ENCODE data around the gene P2RX1. TPM values are rescaled to one million over a fixed set of nuclear protein-coding genes. Genes with fewer than 3 reads are reported as not detected.

Gene P2RX1
- polyA plus RNA-seq, 4 donors = 2.2 to 53.4 (median 3.2) TPM; not detected in 1

DNA sequence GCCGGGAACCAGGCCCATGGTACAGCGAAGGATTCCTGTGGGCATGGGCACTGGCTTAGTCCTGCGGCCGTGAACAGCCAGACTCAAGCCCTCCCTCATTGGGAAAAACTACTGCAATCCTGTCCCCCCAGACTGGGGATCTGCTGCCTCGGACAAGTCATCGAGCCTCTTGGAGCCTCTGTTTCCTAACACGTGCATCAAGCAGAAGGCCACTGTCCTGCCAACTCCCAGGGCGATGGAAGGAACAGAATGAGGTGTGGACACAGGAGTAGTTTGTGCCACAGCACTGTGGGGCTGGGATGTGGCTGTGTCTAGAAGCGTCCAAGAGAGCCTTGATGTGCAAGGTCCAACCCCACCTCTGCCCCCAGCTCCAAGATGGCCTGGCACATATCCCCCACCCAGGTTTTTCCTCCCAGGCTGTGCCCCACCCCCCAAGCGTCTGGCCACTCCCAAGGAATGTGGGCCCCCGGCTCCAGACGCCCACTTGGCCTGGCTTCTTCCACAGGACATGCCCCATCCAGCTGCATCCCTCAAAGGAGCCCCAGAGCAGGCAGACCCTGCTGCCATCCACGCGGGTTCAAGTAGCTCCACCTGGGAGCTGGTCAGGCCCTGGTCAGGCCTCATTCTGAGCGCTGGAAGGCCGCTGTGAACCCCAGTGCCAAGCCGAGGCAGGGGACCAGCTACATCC is 26.8 kb downstream of the P2RX1 start:
- no peak overlapping the region for H3K4me3 ChIP-seq (ENCODE audit: low read depth in 1 of 3, low read length in 3 of 3)
- peak overlapping the region in 1 of 3 donors; percentile 90 for H3K27ac ChIP-seq (ENCODE audit: low read depth in 1 of 3, low read length in 2 of 3)
- H3K27me3 ChIP-seq (ENCODE audit: control insufficient read depth in 3 of 3, insufficient read depth in 3 of 3, low read length in 3 of 3) = no peaks in the 10 kb centered on the region
- peaks cover 4 to 55% (median 7%) of the 10 kb centered on the region in 3 donors for H3K4me1 ChIP-seq (ENCODE audit: control insufficient read depth in 3 of 3, insufficient read depth in 2 of 3, low read depth in 1 of 3, low read length in 2 of 3)
- H3K36me3 ChIP-seq (ENCODE audit: control insufficient read depth in 3 of 3, insufficient read depth in 2 of 3, low read depth in 1 of 3, low read length in 3 of 3) = peaks cover 0 to 30% (median 2%) of the 10 kb centered on the region in 3 donors
- FAIRE-seq (no peak), DNase-seq (no peak)
- WGBS, 3 donors = 81 to 89% (median 86%) methylated on average over 17 of the region's 17 CpGs
- H3K9me3 ChIP-seq (ENCODE audit: control insufficient read depth in 2 of 2, insufficient read depth in 1 of 2, low read depth in 1 of 2, low read length in 1 of 2) = no peaks in the 10 kb centered on the region

DNA sequence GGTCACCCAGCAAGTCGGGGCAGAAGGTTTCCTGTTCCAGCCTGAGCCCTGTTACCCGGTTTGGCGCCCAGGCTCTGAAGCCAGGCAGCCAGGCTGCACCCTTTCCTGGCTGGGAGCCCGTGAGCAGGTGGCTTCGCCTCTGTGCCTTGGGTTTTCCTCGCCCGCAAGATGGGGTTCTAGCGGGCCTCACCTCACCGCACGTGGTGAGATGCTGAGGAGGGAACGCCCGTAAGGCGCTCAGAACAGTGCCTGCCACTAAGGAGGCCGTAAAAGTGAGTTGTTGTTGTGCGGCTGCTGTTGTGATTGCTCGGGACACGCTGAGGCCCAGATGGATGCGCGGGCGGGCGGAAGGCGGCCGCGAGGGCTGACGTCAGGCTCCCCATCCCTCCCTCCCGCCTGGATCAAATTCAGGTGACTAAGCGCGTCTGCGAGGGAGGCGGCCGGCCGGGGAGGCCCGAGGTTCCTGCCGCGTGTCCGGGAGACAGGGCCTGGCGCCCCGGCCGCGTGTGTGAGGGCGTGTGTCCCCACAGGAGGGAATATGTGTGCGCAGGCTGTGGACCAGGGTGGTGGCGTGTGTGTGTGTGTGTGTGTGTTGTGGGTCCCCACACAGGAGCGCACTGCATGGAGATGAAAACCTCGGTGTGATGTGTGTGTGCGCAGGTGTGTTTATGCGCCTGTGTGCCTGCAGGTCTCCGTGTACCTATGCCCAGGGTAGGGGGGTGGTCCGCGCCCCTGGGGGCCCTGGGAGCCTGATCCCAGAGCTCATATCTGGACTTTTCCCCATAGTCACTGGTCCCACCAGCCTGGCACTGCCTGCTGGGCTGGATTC is 27.7 kb downstream of the P2RX1 start:
- WGBS, 3 donors = 31 to 53% (median 38%) methylated on average over 49 to 50 of the region's 50 CpGs
- Histone ChIP-seq H3K36me3 (ENCODE audit: control insufficient read depth in 3 of 3, insufficient read depth in 2 of 3, low read depth in 1 of 3, low read length in 3 of 3) (peaks cover 0 to 34% (median 2%) of the 10 kb centered on the region in 3 donors), H3K4me3 (ENCODE audit: low read depth in 1 of 3, low read length in 3 of 3) (no peak overlapping the region), H3K4me1 (ENCODE audit: control insufficient read depth in 3 of 3, insufficient read depth in 2 of 3, low read depth in 1 of 3, low read length in 2 of 3) (peaks cover 1 to 46% (median 4%) of the 10 kb centered on the region in 3 donors), H3K9me3 (ENCODE audit: control insufficient read depth in 2 of 2, insufficient read depth in 1 of 2, low read depth in 1 of 2, low read length in 1 of 2) (no peaks in the 10 kb centered on the region), H3K27ac (ENCODE audit: low read depth in 1 of 3, low read length in 2 of 3) (peak overlapping the region; percentile 52 to 90 (median 63)), H3K27me3 (ENCODE audit: control insufficient read depth in 3 of 3, insufficient read depth in 3 of 3, low read length in 3 of 3) (no peaks in the 10 kb centered on the region)
- DNase-seq = peak; percentile 74 to 79
- FAIRE-seq = no peak

DNA sequence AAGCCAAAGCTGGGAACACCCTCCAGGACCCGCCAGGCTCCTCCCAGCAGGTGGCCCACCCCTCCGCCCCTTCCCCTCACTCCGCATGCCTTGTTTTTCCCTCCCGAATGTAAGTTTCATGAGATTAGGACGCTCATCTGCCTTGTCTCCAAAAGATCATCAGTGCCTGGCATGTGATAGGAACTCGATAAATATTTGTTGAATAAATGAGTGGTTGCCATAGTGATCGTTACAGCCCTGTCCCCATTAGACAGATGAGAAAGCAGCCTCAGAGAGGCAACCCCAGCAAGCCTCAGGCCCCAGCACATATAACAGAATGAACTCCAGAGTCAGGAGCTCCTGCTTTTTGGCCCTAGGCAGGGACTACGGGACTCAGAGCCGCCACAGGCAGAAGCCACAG is 28.5 kb downstream of the P2RX1 start:
- Histone ChIP-seq H3K27me3 (ENCODE audit: control insufficient read depth in 3 of 3, insufficient read depth in 3 of 3, low read length in 3 of 3) (no peaks in the 10 kb centered on the region), H3K36me3 (ENCODE audit: control insufficient read depth in 3 of 3, insufficient read depth in 2 of 3, low read depth in 1 of 3, low read length in 3 of 3) (peaks cover 0 to 41% (median 2%) of the 10 kb centered on the region in 3 donors), H3K4me3 (ENCODE audit: low read depth in 1 of 3, low read length in 3 of 3) (no peak overlapping the region), H3K27ac (ENCODE audit: low read depth in 1 of 3, low read length in 2 of 3) (peak overlapping the region; percentile 52 to 90 (median 63)), H3K9me3 (ENCODE audit: control insufficient read depth in 2 of 2, insufficient read depth in 1 of 2, low read depth in 1 of 2, low read length in 1 of 2) (no peaks in the 10 kb centered on the region), H3K4me1 (ENCODE audit: control insufficient read depth in 3 of 3, insufficient read depth in 2 of 3, low read depth in 1 of 3, low read length in 2 of 3) (peaks cover 0 to 43% (median 2%) of the 10 kb centered on the region in 3 donors)
- 37 to 52% (median 46%) methylated on average over 9 of the region's 9 CpGs for WGBS, 3 donors
- FAIRE-seq = no peak
- no peak for DNase-seq

DNA sequence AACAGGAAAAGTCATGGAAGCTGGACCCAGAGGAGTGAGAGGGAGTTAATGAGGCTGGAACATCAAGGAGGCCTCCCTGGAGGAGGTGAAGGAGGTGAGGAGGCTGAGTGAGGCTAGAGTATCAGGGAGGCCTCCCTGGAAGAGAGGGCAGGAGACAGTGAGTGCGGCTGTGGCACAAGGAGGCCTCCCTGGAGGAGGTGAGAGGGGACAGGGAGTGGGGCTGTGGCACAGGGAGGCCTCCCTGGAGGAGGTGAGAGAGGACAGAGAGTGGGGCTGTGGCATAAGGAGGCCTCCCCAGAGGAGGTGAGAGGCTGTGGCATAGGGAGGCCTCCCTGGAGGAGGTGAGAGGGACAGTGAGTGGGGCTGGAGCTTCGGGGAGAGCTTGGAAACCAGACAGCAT is 28.9 kb downstream of the P2RX1 start:
- DNase-seq = no peak
- no peak for FAIRE-seq
- Histone ChIP-seq H3K4me1 (ENCODE audit: control insufficient read depth in 3 of 3, insufficient read depth in 2 of 3, low read depth in 1 of 3, low read length in 2 of 3) (peaks cover 0 to 43% (median 2%) of the 10 kb centered on the region in 3 donors), H3K27ac (ENCODE audit: low read depth in 1 of 3, low read length in 2 of 3) (peak overlapping the region in 1 of 3 donors; percentile 90), H3K27me3 (ENCODE audit: control insufficient read depth in 3 of 3, insufficient read depth in 3 of 3, low read length in 3 of 3) (no peaks in the 10 kb centered on the region), H3K4me3 (ENCODE audit: low read depth in 1 of 3, low read length in 3 of 3) (no peak overlapping the region), H3K36me3 (ENCODE audit: control insufficient read depth in 3 of 3, insufficient read depth in 2 of 3, low read depth in 1 of 3, low read length in 3 of 3) (peaks cover 0 to 45% (median 2%) of the 10 kb centered on the region in 3 donors), H3K9me3 (ENCODE audit: control insufficient read depth in 2 of 2, insufficient read depth in 1 of 2, low read depth in 1 of 2, low read length in 1 of 2) (no peaks in the 10 kb centered on the region)
- WGBS, 3 donors = 57 to 78% (median 61%) methylated on average over 2 of the region's 2 CpGs

DNA sequence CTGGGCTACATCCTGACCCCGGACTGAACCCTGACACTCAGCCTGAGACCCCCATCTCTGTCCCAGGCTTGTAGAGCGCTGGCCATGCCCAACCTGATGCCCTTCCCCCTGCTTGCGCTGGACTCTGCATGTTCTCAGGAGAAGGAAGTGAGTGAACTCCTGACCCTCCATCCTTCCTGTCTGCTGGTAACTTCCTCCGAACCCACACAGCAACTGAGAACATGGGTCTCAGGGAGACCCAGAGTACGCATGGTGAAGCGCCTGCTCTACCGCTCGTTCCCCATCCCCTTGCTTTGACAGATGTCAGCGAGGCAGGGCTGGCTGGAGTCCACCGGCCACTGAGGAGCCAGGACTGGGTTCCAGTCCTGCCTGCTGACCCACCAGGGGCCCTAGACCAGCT is 29.5 kb downstream of the P2RX1 start:
- peak in 1 of 2 donors; percentile 35 for DNase-seq
- Histone ChIP-seq H3K27me3 (ENCODE audit: control insufficient read depth in 3 of 3, insufficient read depth in 3 of 3, low read length in 3 of 3) (no peaks in the 10 kb centered on the region), H3K9me3 (ENCODE audit: control insufficient read depth in 2 of 2, insufficient read depth in 1 of 2, low read depth in 1 of 2, low read length in 1 of 2) (no peaks in the 10 kb centered on the region), H3K27ac (ENCODE audit: low read depth in 1 of 3, low read length in 2 of 3) (peak overlapping the region in 1 of 3 donors; percentile 90), H3K36me3 (ENCODE audit: control insufficient read depth in 3 of 3, insufficient read depth in 2 of 3, low read depth in 1 of 3, low read length in 3 of 3) (peaks cover 0 to 52% (median 2%) of the 10 kb centered on the region in 3 donors), H3K4me3 (ENCODE audit: low read depth in 1 of 3, low read length in 3 of 3) (no peak overlapping the region), H3K4me1 (ENCODE audit: control insufficient read depth in 3 of 3, insufficient read depth in 2 of 3, low read depth in 1 of 3, low read length in 2 of 3) (peaks cover 0 to 39% (median 2%) of the 10 kb centered on the region in 3 donors)
- FAIRE-seq = no peak
- 59 to 89% (median 80%) methylated on average over 10 of the region's 10 CpGs for WGBS, 3 donors

DNA sequence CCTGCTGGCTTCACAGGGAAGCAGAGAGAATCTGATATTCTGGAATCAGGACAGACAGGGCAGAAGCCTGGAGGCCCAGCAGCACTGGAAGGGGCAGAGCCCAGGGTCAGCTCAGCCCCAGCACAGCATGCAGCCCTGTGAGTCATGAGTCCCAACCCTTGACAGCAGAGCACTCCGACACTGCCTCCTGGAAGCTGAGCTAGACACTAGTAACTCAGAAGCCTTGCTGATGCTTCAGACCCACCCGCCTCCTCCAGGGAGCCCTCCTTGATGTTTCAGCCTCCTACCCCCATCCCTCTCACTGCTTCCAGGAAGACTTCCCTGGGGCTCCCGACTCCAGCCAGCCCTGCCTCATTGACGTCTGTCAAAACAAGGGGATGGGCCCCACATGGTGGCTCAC is 30.3 kb downstream of the P2RX1 start:
- Histone ChIP-seq H3K4me3 (ENCODE audit: low read depth in 1 of 3, low read length in 3 of 3) (no peak overlapping the region), H3K36me3 (ENCODE audit: control insufficient read depth in 3 of 3, insufficient read depth in 2 of 3, low read depth in 1 of 3, low read length in 3 of 3) (peaks cover 0 to 58% (median 2%) of the 10 kb centered on the region in 3 donors), H3K27me3 (ENCODE audit: control insufficient read depth in 3 of 3, insufficient read depth in 3 of 3, low read length in 3 of 3) (no peaks in the 10 kb centered on the region), H3K27ac (ENCODE audit: low read depth in 1 of 3, low read length in 2 of 3) (peak overlapping the region in 1 of 3 donors; percentile 8), H3K4me1 (ENCODE audit: control insufficient read depth in 3 of 3, insufficient read depth in 2 of 3, low read depth in 1 of 3, low read length in 2 of 3) (peaks cover 0 to 32% (median 2%) of the 10 kb centered on the region in 3 donors), H3K9me3 (ENCODE audit: control insufficient read depth in 2 of 2, insufficient read depth in 1 of 2, low read depth in 1 of 2, low read length in 1 of 2) (no peaks in the 10 kb centered on the region)
- WGBS, 3 donors = 84 to 94% (median 86%) methylated on average over 4 of the region's 4 CpGs
- DNase-seq = no peak
- no peak for FAIRE-seq

DNA sequence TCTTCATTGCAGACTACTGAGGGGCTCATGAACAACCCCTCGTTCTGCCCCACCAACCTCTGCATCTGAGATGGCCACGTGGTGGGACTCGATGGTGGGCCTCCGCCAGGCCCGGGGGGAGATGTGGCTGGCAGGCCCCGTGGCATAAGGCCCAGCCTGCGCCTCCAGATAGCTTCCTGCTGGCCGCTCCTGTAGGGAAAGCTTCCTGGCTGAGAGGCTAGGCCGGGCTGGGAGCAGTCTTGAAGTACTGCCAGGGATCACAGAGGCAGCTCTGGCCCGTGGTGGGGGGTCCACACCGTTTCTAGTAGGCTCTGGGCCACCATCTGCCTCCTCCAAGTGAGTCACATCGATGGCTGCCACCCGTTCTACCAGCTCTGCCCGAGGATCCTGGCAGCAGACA is 31.0 kb downstream of the P2RX1 start:
- Histone ChIP-seq H3K27me3 (ENCODE audit: control insufficient read depth in 3 of 3, insufficient read depth in 3 of 3, low read length in 3 of 3) (no peaks in the 10 kb centered on the region), H3K27ac (ENCODE audit: low read depth in 1 of 3, low read length in 2 of 3) (peak overlapping the region in 1 of 3 donors; percentile 8), H3K4me1 (ENCODE audit: control insufficient read depth in 3 of 3, insufficient read depth in 2 of 3, low read depth in 1 of 3, low read length in 2 of 3) (peaks cover 0 to 31% (median 2%) of the 10 kb centered on the region in 3 donors), H3K9me3 (ENCODE audit: control insufficient read depth in 2 of 2, insufficient read depth in 1 of 2, low read depth in 1 of 2, low read length in 1 of 2) (no peaks in the 10 kb centered on the region), H3K36me3 (ENCODE audit: control insufficient read depth in 3 of 3, insufficient read depth in 2 of 3, low read depth in 1 of 3, low read length in 3 of 3) (peaks cover 0 to 56% (median 2%) of the 10 kb centered on the region in 3 donors), H3K4me3 (ENCODE audit: low read depth in 1 of 3, low read length in 3 of 3) (no peak overlapping the region)
- no peak for FAIRE-seq
- WGBS, 3 donors = 79 to 85% (median 79%) methylated on average over 14 of the region's 14 CpGs
- DNase-seq = no peak

DNA sequence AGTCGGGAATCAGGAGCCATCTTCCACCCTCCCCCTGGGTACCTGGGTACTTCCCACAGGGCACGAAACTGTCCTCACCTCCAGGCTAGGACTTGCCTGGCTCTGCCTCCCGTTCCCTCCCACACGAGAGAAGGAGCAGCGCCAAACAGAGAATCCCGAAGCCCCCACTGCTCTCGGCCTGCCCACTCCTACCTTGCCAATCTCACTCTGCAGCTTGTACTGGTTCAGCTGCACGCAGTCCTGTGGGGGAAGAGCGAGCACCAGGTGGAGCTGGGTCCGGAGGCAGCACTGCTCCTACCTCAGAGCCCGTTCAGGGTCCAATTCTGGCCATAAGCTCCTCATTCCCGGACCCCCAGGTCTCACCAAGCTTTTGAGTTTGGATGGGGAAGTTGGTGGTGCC is 32.1 kb downstream of the P2RX1 start:
- no peak overlapping the region for H3K4me3 ChIP-seq (ENCODE audit: low read depth in 1 of 3, low read length in 3 of 3)
- FAIRE-seq = no peak
- peaks cover 0 to 65% (median 2%) of the 10 kb centered on the region in 3 donors for H3K36me3 ChIP-seq (ENCODE audit: control insufficient read depth in 3 of 3, insufficient read depth in 2 of 3, low read depth in 1 of 3, low read length in 3 of 3)
- H3K4me1 ChIP-seq (ENCODE audit: control insufficient read depth in 3 of 3, insufficient read depth in 2 of 3, low read depth in 1 of 3, low read length in 2 of 3) = peaks cover 2 to 35% (median 2%) of the 10 kb centered on the region in 3 donors
- H3K27me3 ChIP-seq (ENCODE audit: control insufficient read depth in 3 of 3, insufficient read depth in 3 of 3, low read length in 3 of 3) = no peaks in the 10 kb centered on the region
- no peak overlapping the region for H3K27ac ChIP-seq (ENCODE audit: low read depth in 1 of 3, low read length in 2 of 3)
- DNase-seq = no peak
- 90 to 99% (median 92%) methylated on average over 12 of the region's 12 CpGs for WGBS, 3 donors
- no peaks in the 10 kb centered on the region for H3K9me3 ChIP-seq (ENCODE audit: control insufficient read depth in 2 of 2, insufficient read depth in 1 of 2, low read depth in 1 of 2, low read length in 1 of 2)
